Stimulated activated CD8-positive, alpha-beta memory T cell treated with anti-CD3 and anti-CD28 coated beads, Interleukin-15, amount 100 ng/mL, for 4 hours (primary cell): ENCODE measurements around the gene STMN1.
A peak's percentile ranks its signal among the peaks of the same experiment; 100 is the strongest.

Experiments
- DNase-seq, 2 donors: peaks; one replicate each; pipeline ENCODE4 v3.0.0-alpha.2; 2020; ENCODE audit warnings: low read depth in 2 of 2

The STMN1 gene

GRCh38 chr1:25895365-25895990 lies 10.7 kb downstream of the STMN1 start:
- DNase-seq: peak; percentile 68 to 75

- DNase-seq: no peak
Measured at GRCh38 chr1:25893116-25893515, 13.1 kb downstream of the STMN1 start.

GRCh38 chr1:25891606-25892005 lies 14.6 kb downstream of the STMN1 start:
- no peak for DNase-seq

GRCh38 chr1:25890239-25891034 lies 15.8 kb downstream of the STMN1 start:
- DNase-seq: no peak

GRCh38 chr1:25889470-25889869 lies 16.7 kb downstream of the STMN1 start:
- DNase-seq: no peak

GRCh38 chr1:25888426-25888987 lies 17.7 kb downstream of the STMN1 start:
- no peak for DNase-seq

- no peak for DNase-seq
Measured at GRCh38 chr1:25885602-25886001, 20.6 kb downstream of the STMN1 start.

GRCh38 chr1:25881266-25881665 lies 25.0 kb downstream of the STMN1 start:
- no peak for DNase-seq

- no peak for DNase-seq
Measured at GRCh38 chr1:25880518-25880917, 25.7 kb downstream of the STMN1 start.

GRCh38 chr1:25879675-25880074 lies 26.5 kb downstream of the STMN1 start:
- DNase-seq: no peak

- DNase-seq: no peak
Measured at GRCh38 chr1:25878690-25879089, 27.5 kb downstream of the STMN1 start.

- DNase-seq: no peak
Measured at GRCh38 chr1:25877155-25877554, 29.1 kb downstream of the STMN1 start.

- DNase-seq: no peak
Measured at GRCh38 chr1:25876693-25877077, 29.5 kb downstream of the STMN1 start.

- peak in 1 of 2 donors; percentile 6 for DNase-seq
Measured at GRCh38 chr1:25875856-25876692, 30.1 kb downstream of the STMN1 start.

GRCh38 chr1:25875154-25875855 lies 30.9 kb downstream of the STMN1 start, which contains the start of gene PAQR7:
TSS of gene PAQR7 (minus strand) at chr1:25875708. CDS start at chr1:25863839, 11,869 bp downstream.
- peak; percentile 15 to 44 for DNase-seq

- no peak for DNase-seq
Measured at GRCh38 chr1:25874635-25875153, 31.5 kb downstream of the STMN1 start.

- DNase-seq: no peak
Measured at GRCh38 chr1:25874209-25874608, 32.0 kb downstream of the STMN1 start.

- no peak for DNase-seq
Measured at GRCh38 chr1:25873120-25873519, 33.1 kb downstream of the STMN1 start.

GRCh38 chr1:25872713-25873112 lies 33.5 kb downstream of the STMN1 start:
- DNase-seq: no peak

- no peak for DNase-seq
Measured at GRCh38 chr1:25871704-25872494, 34.3 kb downstream of the STMN1 start.
